ENCODE measurements around the gene ECSIT.

DNA sequence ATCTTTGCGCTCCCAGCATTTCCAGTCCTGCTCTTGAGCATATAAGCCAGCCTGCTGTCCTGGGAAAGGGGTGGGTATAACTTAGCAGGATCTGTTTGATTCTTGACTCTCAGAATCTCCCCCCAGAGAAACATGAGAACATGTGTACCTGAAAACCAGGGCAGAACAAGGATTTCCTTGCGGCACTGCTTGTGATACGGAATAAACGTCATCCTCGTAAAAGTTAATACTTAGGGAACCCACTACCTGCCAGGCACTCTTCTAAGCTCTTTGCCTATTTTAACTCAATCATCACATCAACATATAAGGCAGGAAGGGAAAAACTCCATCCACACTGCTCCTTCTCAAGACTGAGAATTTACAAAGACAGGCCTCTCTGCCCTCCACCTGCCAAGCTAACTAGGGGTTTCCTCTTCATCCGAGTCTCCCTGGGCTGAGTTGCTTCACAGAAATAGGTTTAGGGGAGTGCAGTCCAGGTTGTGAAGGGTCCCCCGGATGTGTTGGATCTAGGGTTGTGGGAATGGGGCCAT lies 24.4 kb downstream of the ECSIT start:
- TF ChIP-seq POLR2A (IDR thresholded peaks at IDR 0.05) = no peak
- TF ChIP-seq, protein P1, sequence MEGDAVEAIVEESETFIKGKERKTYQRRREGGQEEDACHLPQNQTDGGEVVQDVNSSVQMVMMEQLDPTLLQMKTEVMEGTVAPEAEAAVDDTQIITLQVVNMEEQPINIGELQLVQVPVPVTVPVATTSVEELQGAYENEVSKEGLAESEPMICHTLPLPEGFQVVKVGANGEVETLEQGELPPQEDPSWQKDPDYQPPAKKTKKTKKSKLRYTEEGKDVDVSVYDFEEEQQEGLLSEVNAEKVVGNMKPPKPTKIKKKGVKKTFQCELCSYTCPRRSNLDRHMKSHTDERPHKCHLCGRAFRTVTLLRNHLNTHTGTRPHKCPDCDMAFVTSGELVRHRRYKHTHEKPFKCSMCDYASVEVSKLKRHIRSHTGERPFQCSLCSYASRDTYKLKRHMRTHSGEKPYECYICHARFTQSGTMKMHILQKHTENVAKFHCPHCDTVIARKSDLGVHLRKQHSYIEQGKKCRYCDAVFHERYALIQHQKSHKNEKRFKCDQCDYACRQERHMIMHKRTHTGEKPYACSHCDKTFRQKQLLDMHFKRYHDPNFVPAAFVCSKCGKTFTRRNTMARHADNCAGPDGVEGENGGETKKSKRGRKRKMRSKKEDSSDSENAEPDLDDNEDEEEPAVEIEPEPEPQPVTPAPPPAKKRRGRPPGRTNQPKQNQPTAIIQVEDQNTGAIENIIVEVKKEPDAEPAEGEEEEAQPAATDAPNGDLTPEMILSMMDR (IDR thresholded peaks at IDR 0.05 in 4 of 5, conservative IDR thresholded peaks at IDR 0.05 in 1 of 5) = no peak
